ENCODE data around the gene DGCR8.
A peak's percentile ranks its signal among the peaks of the same experiment; 100 is the strongest.

The DGCR8 gene

DNA sequence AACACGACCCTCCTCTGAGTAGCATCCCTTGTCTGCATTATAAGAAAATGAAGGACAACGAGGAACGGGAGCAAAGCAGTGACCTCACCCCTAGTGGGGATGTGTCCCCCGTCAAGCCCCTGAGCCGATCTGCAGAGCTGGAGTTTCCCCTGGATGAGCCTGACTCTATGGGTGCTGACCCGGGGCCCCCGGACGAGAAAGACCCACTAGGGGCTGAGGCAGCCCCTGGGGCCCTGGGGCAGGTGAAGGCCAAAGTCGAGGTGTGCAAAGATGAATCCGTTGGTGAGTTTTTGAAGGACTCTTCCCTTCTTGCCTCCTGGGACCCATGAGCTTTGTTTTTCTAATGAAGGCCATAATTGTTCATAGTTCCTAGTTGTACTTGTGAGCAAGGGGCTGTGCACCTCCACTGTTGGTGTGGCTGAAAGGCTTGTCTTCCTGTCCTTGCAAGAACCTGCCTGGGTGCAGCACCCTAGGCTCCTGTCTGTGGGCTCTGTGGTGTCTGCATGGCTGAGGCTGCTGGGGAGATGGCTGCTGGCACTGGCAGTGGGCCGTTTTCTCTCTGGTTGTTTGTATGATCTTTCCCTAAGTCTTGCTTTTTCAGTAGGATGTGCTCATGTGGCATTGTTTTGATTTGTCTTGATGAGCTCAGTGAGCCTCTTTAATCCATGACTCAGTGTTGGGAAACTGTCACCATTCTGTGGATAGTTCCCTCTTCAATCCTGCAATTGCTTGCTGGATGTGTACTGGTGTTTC lies 10.1 kb downstream of the DGCR8 start:
- DNase-seq (ENCODE audit: low spot score): peak; percentile 20

DNA sequence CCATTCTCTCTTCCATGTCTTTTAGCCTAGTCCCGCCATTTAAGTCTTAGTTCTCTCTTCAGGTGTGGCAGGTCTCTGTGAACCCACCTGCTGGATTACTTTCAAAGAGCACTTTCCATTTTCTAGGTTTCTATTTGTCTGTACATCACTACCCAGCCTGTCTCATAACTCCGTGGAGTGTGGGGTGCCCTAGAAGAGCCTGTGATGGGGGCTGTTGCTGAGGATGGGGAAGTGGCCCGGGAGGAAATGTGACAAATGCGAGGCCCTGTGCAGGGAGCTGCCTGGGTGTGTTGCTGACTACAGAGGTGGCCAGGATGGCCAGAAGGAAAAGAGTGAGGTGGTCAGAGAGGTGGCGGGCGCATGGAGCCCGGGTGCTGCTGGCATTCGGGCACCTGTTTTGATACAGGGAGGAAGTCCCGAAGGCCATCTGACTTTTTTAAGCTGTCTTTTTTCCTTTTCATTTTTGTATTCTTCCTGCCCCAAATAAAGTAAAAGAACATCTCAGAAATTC lies 10.7 kb downstream of the DGCR8 start:
- DNase-seq (ENCODE audit: low spot score): no peak

- DNase-seq (ENCODE audit: low spot score): no peak
Measured at GRCh38 chr22:20091690-20092476, 11.8 kb downstream of the DGCR8 start.

GRCh38 chr22:20092477-20092854 lies 12.4 kb downstream of the DGCR8 start:
- no peak for DNase-seq (ENCODE audit: low spot score)

- DNase-seq (ENCODE audit: low spot score): no peak
Measured at GRCh38 chr22:20093418-20094196, 13.6 kb downstream of the DGCR8 start.

DNA sequence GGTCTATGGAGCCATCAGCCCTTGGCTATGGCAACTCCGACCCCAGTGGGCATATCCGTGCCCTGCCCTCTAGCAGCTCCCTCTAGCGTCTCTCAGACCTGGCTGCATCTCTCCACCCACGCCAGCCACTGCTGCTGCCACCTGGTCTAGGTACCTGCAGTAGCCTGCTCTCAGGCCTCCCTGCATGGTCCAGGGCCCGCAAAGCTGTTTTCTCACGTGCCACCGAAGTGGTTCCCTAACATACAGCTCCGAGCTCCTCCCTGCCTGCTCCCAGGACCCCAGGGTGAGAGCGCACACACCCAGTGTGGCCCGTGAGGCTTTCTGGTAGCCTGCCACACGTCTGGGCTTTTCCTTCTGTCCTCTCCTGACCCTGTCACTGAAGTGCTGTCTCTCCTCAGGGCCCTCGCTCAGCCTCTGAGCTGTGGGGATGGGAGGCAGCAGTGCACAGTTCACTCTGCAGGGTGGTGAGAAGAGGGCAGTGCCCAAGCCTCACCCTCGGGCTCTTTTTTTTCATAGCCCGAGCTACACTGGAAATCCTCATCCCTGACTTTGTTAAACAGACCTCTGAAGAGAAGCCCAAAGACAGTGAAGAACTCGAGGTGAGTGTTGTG lies 14.3 kb downstream of the DGCR8 start:
- no peak for DNase-seq (ENCODE audit: low spot score)

DNA sequence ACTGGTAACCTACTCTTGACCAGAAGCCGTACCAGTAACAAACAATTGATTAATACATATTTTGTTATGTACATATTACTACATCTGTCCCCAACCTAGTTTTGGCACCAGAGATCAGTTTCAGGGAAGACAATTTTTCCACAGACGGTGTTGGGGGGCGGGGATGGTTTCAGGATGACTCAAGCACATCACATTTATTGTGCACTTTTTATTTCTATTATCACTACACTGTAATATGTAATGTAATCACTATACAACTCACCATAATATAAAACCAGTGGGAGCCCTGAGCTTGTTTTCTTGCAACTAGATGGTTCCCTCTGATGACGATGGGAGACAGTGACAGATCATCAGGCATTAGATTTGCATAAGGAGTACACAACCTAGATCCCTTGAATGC lies 15.5 kb downstream of the DGCR8 start:
- DNase-seq (ENCODE audit: low spot score): no peak

GRCh38 chr22:20096574-20097420 lies 16.8 kb downstream of the DGCR8 start:
- no peak for DNase-seq (ENCODE audit: low spot score)

GRCh38 chr22:20099099-20099711 lies 19.2 kb downstream of the DGCR8 start:
- DNase-seq (ENCODE audit: low spot score): no peak

DNA sequence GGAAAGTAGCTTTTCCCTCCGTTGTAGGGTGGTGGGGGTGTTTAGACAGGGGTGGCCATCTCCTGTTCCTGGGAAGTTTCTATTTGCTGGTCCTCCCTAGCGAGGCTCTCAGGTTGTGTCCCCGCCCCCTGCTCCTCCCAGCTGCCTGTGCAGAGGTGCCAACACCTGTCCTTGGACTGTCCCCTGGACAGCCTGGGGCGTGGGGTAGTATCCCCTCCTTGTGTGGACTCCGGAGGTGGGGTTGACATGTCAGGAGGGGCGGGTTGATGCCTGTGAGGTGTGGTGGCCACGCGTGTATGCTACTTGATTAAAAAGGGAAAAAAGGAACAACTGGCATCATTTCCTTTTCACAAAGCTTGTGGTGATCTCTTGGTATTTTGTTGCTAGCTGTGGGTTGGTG lies 21.6 kb downstream of the DGCR8 start:
- no peak for DNase-seq (ENCODE audit: low spot score)

- DNase-seq (ENCODE audit: low spot score): no peak
Measured at GRCh38 chr22:20102203-20102780, 22.3 kb downstream of the DGCR8 start.

DNA sequence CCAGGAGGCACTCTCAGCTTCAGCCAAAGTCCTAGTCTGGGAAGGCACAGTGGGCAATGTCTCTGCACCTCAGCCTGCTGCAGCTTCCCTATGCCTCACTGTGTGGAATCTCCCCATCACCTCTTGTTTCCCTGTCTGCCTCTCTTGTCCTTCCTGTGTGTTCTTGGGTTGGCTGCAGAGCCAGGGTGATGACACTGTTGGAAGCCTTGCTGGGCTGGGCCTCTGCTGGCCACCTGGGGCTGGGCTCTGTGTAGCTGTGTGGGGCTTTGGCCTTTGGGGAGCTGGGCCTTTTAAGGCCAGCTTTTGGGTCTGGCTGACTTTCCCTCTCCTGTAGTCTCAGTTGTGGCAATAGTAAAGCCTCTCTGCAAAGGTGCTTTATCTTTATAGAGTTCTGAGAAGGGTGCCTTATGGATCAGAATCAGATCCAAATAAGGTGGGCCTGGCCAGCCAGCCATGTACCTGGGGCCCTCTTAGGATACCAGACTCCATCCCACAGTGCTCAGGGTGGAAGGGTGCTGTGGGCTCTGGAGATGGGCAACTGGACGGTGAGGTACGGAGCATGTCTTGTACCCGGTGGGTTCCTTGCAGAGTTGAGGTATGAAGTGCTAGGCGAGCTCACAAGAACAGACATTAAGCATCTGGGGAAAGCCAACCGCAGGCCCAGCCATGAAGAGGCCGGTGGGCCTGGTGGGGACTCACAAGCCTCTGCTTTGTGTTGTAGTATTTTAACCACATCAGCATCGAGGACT lies 25.6 kb downstream of the DGCR8 start:
- DNase-seq (ENCODE audit: low spot score): no peak

DNA sequence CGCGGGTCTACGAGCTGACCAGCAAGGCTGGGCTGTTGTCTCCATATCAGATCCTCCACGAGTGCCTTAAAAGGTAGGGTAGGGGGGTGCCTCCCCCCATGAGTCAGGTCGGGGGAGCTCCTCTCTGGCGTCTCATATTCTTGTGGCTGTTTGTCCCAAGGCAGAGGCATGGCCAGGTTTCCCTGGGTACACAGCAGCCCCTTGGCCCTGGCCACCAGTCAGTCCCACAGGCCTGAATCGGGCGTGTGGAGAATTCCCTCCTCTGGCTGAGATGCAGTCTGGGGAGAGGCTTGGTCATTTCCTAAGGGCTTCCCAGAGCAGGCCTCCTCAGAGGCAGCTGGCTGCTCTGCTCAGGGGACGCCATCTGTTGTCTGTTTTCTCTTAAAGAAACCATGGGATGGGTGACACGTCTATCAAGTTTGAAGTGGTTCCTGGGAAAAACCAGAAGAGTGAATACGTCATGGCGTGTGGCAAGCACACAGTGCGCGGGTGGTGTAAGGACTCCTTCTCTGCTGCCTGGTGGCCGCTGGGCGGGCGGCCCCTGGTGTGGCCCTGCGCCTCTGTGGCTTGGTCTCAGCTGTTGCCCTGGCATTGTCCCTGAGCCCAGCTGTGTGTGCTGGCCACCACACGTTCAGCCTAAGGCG lies 26.3 kb downstream of the DGCR8 start:
- DNase-seq (ENCODE audit: low spot score): no peak

DNA sequence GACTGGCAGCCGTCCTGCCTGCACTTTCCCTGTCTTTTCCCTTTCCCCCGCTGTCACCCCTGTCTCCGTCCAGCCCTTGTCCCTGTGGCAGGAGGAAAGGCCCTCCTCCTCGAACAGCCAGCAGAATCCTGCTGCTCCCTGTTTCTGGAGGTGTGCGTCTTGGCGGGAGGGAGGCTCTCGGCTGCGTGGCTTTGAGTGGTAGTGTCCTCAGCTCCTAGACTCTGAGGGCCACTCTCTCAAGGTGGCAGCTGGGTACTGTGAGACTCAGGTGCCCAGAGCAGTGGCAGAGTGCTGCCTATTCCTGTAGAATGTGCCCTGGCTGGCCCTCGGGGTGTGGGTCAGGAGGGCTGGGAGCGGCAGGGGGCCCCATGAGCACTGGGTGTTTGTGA lies 26.8 kb downstream of the DGCR8 start:
- DNase-seq (ENCODE audit: low spot score): no peak

DNA sequence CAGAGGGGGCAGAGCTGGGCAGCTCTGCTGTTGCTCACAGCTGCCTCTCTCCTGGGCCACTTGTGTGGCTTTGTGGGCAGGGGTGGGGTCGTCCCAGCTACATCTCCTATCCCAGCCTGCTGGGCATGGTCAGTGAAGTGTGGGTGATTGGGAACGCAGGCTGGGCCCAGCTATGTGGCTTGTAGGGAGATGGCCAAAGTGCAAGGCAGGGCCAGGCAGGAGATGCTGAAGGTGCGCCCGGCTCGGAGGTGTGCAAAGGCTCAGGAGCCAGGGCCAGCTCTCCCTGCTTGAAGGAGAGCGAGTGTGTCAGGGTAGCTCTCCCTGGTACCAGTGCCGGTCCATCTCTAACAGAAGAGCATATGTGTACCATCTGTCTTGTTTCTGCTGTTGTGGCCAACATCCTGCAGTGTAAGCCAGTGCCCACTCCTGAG lies 27.4 kb downstream of the DGCR8 start:
- DNase-seq (ENCODE audit: low spot score): no peak

GRCh38 chr22:20107951-20108756 lies 28.1 kb downstream of the DGCR8 start:
- DNase-seq (ENCODE audit: low spot score): no peak

GRCh38 chr22:20108757-20109230 lies 28.8 kb downstream of the DGCR8 start:
- no peak for DNase-seq (ENCODE audit: low spot score)

Data from RKO (cell line).